ENCODE measurements around the gene NTNG1. TPM values are rescaled to one million over a fixed set of nuclear protein-coding genes. Genes with fewer than 3 reads are reported as not detected.
A peak's percentile ranks its signal among the peaks of the same experiment; 100 is the strongest.

NTNG1 gene
- polyA plus RNA-seq, 1 donor = 9.7 TPM

DNA sequence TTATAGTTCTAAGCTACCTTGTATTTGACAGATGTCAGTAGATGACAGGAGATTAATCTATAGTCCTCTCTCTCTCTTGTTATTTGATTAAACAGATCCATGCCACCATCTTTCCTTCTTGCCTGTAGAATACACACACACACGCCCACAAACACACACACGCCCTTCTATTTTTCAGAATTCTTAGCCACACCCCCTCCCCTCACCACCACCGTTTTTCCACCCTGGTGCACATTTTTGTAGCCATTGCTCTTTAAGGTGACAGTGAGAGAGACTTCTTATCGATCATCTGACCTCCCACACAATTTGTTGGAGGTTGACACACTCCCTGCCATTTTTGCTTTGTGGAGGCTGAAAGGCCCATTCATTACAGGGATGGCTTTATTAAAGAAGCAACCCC lies 123.2 kb downstream of the NTNG1 start:
- DNase-seq = no peak

DNA sequence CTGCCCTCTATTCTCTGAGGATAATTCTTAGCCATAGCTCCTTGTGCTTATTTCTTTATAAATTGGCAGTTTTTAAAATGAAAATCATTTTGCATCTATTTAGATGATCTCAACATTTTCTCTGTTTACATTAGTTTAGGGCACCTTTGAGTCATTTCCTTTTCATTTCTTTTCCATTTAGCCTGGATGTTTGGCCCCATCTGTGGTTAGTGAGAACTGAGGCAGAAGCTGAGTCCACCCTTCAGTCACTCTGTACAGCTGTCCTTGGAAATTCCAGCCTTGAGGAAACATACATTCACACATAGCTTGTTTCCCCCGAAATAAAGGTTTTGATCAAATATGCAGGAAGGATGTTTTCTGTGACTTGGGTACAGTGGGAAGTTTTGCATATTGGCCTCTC lies 123.7 kb downstream of the NTNG1 start:
- no peak for DNase-seq

DNA sequence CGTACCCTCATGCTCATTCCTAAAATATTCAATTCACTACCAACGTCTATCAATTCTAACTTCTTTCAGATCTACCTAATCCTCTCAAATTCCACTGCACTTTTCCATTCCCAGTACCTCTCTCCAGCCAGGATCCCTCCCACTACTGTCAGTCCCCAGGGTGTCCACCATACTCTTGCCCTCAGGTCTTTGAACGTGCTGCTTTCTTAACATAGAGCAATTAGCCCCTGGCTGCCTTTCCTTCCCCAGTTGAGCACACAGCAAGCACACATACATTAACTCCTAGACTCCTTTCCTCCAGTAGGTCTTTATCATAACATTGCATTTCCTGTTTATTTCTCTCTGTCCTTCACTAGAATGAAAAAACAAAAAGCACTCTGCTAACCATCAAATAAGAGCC lies 126.7 kb downstream of the NTNG1 start:
- DNase-seq = no peak

DNA sequence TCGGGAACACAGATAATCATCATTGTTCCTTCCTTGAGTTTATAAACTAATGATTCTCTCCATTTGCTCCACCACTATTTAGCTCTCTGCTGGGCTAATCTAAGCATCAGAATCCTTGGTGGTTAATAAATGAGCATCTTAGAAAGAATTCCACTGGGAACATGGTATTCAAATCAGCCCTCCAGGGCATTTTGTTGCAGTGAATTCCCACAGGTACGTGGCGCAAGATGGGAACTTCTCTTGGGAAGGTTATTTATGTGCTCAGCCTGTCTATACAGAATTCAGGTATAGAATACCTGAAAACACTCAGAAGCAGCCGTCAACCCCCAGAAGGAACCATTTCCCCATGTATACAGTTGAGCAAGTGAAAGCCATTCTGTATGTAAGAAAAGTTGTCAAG lies 131.5 kb downstream of the NTNG1 start:
- no peak for DNase-seq

DNA sequence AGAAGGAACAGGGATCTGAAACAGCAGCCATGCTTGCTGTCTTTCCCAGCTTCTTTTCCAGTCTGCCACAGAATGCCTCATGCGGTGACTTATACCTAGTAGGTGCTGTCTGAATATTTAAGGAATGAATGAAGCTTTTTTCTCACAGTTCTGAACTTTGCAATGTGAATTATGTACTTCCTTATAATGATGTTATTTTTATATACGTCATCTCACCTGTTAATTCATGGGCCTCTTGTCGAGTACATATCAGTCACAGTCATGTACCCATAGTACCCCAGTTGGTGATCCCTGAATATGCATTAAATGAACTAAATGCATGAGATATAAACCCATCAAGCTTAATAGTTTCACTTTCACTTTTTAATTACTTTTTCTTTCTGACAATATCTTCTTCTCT lies 132.7 kb downstream of the NTNG1 start:
- no peak for DNase-seq

DNA sequence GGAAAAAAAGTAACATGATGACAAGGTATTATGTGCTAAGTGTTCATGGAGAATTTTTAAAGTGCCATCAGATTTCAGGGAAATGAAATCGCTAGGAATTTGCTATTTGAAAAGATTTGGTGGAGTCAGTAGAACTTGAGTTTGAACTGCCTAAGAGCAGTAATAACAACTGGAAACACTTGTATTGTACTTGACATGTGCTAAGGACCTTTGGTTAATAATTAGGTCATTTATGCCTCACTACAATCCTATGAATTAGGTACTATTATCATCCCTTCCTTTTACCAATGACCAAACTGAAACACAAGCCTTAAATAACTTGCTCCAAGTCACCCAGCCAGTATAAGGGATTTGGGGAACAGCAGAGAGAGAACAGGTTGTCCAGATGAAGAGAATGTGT lies 133.4 kb downstream of the NTNG1 start:
- DNase-seq = no peak

DNA sequence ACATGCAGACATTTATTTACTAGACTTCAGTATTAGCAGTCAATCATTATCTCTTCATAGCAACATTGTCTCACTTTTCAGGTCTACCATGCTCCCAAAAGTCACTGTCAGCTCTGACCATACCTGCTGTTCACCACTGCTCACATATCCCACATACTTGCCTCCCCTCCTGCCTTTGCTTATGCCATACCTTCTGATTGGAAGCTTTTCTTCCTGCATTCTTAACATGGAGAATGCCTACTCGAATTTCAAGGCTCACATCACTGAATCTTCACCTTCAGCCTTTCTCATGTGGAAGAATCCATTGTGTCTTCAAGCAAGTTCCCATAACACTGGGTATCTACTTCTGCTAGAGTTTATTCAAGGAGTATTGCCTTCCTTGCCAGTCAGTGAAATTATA lies 135.4 kb downstream of the NTNG1 start:
- DNase-seq = no peak

DNA sequence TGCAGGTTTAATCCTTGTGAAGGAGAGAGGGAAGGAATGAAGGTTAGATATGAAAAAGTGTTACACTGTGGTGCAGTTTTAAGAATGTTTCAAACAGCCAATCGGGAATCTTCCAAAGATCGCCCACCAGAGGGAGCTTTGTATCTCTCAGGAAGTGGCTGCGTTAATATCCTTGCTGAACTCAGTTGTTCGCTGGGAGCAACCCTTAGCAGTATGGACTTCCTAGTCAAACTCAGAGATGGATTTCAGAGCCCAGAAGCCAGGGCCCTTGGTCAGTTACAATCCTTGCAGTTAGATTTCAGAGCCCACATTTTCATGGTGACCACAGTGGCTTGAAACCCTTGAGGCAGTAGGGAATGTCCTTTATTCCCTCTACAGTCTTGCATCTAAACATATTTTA lies 136.2 kb downstream of the NTNG1 start:
- DNase-seq = peak; percentile 19

DNA sequence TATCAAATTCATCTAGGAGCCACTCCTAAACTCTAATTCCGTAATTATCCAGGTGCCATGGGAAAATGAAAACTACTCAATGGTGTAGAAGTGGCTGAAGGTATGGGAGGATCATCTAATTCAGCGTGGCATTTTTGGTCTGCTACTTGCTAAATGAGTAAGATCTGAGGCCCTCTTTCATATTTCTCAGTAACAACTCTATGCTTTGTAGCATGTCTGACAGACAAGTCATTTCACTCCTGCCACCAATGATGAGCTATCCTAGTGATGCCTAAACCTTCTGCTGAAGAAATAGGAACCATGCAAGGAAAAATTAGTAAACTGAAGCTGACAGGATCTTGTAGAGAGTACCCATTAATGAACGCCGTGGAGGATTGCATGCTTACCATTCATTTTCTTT lies 145.3 kb downstream of the NTNG1 start:
- no peak for DNase-seq

DNA sequence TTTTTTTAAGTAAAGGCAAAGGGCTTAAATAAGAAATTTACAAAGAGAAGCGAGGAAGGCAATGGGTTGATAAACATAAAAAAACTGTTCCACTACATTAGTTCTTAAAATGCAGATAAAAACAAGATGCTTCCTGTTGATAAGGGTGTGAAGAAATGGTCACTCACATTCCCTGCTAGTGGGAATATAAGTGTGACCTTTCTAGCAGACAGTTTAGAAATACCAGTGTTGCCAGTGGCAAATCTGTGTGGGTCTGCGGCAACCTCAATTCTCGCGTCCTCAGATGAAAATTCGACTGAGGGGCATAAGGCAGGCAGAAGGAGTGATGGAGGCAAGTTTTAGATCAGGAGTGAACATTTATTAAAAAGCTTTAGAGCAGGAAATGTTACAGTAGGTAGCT lies 151.1 kb downstream of the NTNG1 start:
- DNase-seq = no peak

DNA sequence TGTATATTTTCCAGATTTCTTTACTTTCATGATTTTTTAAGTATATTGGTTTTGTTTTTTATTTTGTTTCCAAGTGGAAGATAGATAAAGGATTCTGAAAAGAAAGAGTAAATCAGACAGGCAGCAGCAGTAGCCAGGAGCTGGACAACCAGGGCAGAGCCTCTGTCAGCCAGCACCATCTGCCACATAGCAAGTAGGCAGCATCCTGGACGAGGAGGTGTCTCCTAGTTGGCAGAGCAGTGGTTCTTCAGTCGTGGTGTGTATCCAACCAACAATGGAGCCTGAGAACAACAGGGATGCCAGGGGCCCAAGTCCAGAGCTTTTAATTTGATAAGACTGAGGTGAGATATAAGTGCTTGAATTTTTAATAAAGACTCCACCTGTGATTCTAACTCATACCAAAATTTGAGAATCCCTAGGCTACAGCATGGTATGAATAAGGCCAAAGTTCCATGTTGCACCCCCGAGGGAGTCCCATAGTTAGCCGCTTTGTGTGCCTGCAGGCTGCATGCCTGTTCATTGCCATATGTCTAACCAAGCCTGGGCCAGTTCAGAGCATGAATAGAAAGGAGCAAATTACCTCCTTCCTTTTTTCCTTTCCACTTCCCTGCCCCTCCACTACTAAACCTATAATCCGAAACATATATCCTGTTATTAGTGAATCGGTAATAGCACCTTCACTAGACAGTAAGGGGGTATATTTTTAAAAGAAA lies 153.2 kb downstream of the NTNG1 start:
- no peak for DNase-seq

DNA sequence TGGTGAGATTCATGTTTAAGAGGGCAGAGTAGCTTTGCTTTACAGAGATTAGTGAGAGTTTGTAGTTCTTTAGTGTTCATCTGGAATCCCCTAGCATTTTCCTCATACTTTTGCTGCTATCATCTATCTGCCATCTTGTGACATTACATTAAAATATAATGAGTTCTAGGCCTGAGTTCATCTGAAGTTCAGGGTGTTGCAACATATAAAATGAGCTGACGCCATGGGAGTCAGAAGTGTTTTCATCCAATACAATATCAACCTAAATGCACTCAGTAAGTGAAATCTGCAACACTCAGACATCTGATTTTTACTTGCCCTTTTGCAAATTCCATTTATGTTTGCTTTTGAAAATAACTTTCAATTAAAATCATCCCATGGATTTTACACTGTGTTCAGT lies 153.8 kb downstream of the NTNG1 start:
- DNase-seq = peak; percentile 8

DNA sequence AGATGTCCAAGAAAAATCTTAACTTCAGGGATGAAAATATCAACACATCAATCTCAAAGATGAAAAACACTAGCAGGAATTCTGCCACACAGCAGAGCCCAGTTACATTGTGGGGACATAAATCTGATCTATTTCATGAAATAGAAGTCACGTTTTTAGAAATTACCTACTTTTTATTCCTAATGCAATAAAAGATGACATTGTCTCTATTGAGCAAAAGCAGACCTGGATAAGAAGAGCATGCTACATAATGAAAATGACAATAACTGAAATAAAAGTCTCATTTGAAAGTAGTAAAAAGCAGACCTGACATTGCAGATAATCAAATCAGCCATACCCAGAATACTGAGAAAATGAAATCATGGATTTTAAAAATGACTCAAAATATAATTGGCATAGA lies 156.8 kb downstream of the NTNG1 start:
- no peak for DNase-seq

DNA sequence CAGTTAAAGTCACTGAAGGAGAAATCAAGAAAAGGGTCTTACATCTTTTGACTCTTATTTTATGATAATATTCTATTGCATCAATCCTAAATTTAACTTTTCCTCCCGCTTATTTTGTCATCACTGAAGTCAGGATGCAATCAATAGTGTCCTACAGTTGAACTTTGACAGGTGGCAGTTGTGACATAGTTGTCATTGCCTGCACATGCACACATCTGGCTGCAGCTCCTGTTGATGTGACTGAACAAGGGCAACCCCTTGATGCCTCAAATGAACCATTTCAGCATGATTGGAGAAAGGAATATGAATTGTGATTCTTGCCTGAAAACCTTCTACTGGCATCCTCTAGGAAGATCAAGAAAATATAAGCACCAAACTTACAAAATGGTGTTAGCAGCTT lies 157.7 kb downstream of the NTNG1 start:
- DNase-seq = no peak

DNA sequence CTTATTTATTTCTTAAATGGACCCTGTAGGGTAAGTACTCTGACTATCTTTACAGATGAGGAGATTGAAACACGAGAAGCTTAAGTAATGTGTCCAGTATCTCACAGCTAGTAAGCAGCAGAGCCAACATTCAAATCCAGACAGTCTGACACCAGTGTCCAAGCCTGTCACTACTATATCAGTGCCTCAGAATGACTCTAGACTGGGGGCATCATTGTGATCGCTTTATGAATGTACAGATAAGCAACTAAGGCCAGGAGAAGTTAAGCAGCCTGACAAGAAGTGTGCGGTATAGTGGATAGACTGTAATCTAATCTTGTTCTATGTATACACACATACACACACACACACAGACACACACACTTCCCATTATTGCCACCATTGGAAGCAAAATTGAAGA lies 158.7 kb downstream of the NTNG1 start:
- no peak for DNase-seq

DNA sequence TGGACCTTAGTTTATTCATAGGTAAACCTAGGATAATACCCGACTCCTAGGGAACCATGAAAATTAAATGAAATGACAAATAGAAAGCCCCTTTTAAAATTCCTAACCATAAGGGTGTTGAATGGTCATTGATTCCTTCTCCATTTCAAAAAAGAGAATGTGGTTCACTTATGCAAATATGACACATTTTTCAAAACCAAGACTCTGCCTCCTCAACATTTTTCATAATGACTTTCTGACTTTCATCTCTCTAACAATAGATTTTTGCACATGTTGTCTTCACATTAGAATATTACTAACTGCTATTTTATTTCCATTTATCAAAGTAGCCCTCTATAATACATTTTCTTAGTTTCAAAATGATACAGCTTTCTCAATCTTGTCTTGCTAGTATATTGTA lies 169.1 kb downstream of the NTNG1 start:
- DNase-seq = no peak

DNA sequence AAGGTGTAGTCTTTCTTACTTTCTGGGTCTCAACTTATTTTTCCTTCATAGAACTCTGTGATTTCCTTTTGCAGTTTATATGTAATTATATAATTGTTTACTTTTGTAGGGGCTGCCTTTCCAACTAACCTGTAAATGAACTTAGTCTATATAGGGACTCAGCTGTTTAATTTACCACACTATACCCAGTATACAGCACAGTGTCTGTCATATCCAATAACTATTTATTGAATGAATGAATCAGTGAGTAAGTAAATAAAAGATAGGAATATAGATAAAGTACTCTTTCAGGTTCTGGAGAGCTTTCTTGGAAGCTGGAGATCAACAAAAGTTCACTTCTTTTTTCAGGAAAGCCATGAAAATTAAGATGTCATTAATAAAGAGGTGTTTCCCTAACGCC lies 174.8 kb downstream of the NTNG1 start:
- DNase-seq = no peak

DNA sequence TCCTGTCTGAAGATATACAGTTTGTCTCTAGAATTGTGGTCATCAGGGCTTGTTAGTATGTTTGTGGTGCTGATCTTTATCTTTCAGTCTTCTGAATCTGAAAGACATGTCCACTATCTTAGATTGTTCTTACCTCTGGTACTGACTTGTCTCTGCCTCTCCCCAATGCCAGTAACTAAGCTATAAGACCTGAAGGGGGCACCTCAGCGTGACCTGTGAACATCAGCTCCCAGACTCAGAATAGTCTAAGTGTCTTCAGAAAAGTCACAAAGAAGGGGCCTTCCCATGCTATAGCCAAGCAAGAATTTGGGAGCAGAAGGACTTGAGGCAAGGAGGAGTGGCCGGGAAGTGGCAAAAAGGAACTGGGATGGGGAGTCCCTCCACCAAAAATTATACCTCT lies 178.1 kb downstream of the NTNG1 start:
- DNase-seq = no peak

DNA sequence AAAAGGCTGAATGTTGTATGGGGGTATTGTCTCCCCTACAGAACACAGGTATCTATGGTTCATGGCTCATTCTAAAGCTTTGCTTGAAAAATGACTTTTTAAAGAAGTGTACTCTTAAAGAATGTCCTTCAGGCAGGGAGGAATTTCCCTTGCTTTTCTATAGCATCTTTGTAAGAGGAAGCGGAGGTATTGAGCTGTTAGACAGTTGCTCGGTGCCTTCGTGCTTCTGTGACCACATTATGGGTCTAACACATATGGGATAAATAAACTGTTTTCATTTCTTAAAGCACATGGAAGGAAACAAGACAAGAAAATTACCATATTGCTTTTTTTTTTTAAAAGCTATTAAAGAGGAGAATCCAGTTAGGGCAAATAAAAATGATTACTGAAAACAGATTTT lies 182.9 kb downstream of the NTNG1 start:
- DNase-seq = no peak

DNA sequence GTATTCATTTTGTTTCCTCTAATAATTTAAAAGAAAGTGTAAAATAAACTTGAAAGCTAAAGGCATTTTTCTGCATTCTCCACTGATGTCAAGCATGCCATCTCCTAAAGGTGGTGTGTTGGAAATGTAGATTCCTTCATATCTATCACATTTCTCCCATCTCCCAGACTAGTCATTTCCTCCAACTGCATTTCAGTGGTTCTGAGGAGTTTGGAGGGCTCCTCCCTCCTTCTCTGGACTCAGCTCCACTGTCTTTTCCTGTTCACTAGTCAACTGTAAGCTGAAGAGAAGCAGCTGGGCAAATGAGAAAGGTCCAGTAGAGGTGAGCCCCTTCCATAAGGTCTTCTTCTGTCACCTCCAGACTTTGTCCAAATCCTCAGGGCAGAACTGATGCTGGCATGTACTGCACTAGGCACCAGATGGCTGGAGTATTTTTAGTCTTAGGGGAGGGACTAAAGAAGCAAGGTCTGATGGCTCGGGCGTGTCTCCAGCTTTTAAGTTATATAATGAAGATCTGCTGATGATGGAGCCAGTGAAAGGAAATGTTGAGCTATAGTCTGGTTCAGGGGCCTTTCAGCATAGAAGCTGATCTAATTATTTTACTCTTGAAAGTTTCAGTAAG lies 186.1 kb downstream of the NTNG1 start:
- DNase-seq = no peak

DNA sequence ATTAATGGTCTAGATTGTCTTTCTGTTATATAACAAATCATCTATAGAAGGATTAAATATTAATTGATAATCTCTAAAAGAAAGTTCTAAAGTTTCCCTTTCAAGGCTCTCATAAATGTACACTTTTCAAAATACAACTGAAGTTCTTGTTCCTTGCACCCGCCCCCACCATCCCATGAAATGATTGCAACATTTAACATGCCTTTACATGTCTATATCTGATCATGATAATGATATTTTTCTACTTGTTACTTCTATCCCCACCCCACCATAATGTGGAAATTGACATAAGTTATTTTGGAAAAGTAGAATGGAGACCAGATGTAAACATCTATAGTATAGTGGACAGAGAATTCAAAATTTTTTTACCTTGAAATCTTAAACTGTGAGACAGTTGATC lies 186.6 kb downstream of the NTNG1 start:
- no peak for DNase-seq

DNA sequence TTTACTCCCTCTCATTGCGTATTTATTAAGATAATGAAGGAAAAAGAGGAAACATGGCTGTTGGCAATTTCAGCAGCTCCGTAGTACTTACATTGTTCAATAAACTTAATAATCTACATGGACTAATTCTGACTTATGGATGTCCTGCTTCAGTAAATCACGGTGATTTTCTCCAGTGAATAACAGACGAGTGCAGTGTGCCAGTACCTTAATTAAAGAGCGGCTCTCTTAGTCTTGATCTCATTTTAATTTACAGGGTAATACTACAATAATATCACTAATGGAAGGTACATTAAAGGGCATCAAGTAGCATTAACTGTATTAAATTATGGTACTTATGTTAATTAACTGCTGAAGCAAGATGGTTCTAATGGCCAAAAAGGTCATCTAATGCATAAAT lies 187.2 kb downstream of the NTNG1 start:
- DNase-seq = no peak

DNA sequence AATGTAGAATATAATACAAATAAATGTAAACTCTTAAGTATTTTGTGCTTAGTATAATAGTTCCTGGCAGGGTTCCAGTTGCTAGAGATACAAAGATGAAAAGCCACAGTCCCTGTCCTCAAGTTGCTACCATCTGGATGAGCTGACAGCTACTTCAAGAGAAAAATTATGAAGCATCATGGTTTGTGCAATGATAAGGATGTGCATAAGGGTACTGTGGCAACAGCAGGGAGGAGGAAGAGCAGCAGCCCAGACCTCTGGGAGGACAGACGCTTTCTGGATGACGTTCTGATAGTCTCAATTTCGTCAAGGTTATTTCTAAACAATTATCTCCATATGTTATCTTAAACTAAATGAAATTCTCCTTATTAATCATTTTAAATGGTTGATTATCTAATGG lies 198.9 kb downstream of the NTNG1 start:
- DNase-seq = no peak

DNA sequence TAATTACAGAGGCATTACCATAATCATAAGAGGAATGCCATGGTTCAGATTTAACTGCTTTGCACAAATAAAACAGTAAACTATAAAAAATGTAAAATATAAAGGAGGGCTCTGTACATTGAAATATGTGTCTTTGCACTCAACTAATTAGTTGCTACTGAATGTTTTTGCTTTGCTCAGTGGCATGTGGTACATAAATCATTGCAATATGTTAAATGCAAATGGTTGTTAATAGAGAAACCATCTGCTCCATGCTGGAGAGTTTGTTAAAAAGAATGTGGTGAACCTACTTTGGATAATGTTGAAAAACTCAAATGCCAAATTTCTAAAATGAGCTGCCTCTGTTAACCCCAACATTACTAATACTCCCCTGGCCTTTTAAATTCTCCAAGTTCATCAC lies 201.5 kb downstream of the NTNG1 start:
- no peak for DNase-seq

DNA sequence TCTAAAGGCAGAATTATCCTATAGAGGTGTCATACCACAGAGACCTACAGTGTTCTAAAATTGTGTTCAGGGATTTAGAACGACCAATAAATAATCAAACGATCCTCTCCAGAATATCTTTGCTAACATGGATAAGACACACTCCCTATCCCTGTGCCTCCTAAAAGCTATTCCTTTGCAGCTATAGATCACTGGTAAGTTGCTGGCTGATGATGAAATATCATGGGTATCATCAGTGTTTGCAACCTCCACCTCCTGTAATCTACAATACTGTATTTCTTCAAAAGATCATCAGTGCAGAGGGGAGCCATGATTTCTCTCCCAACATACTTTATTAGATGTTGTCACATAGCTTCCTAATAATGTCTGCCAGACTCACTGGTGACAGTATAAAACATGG lies 201.9 kb downstream of the NTNG1 start:
- DNase-seq = no peak

All from hindlimb muscle (tissue), 1 donor.